Measurements from ENCODE around the gene C5orf22.

C5orf22 gene

GRCh38 chr5:31604240-31604639 lies 72.1 kb downstream of the C5orf22 start:
- no peak for TF ChIP-seq CTCF (IDR thresholded peaks at IDR 0.05; ENCODE audit: extremely low read depth, missing control alignments)
- DNase-seq (ENCODE audit: low spot score) = no peak

- TF ChIP-seq CTCF (IDR thresholded peaks at IDR 0.05; ENCODE audit: extremely low read depth, missing control alignments) = no peak
- DNase-seq (ENCODE audit: low spot score) = no peak
Measured at GRCh38 chr5:31604644-31605043, 72.5 kb downstream of the C5orf22 start.
